Mucosa of rectum (tissue), 2 donors: ENCODE results near the gene NLGN1.

Experiments used
- H3K27ac ChIP-seq, 2 donors: one replicate each; pipeline ENCODE4 v1.7.0; 2013; ENCODE audit warnings: inconsistent platforms in 2 of 2, low read depth in 2 of 2, low read length in 2 of 2
- H3K27me3 ChIP-seq, 2 donors: one replicate each; pipeline ENCODE4 v1.7.0; 2013; ENCODE audit warnings: low read length in 2 of 2; ENCODE audit not compliant: control insufficient read depth in 2 of 2, insufficient read depth in 2 of 2
- H3K36me3 ChIP-seq, 2 donors: one replicate each; pipeline ENCODE4 v1.7.0; 2013; ENCODE audit warnings: low read length in 2 of 2; ENCODE audit not compliant: control insufficient read depth in 2 of 2, insufficient read depth in 2 of 2
- H3K4me1 ChIP-seq, 2 donors: one replicate each; pipeline ENCODE4 v1.7.0; 2013; ENCODE audit warnings: low read length in 2 of 2, mild to moderate bottlenecking in 1 of 2; ENCODE audit not compliant: control insufficient read depth in 2 of 2, insufficient read depth in 2 of 2
- H3K4me3 ChIP-seq, 2 donors: one replicate each; pipeline ENCODE4 v1.7.0; 2013; ENCODE audit warnings: low read length in 2 of 2
- H3K9ac ChIP-seq, 2 donors: one replicate each; pipeline ENCODE4 v1.7.0; 2013; ENCODE audit warnings: low read length in 2 of 2, low read depth in 1 of 2, mild to moderate bottlenecking in 1 of 2
- H3K9me3 ChIP-seq, 2 donors: one replicate each; pipeline ENCODE4 v1.7.0; 2013; ENCODE audit warnings: low read length in 2 of 2; ENCODE audit not compliant: control insufficient read depth in 2 of 2
- donor health status: healthy.
- donor health status: Normal muscosa, but diverticular disease.

Gene NLGN1

GRCh38 chr3:173396191-173397041 is 1.1 kb upstream of the NLGN1 start:
- Histone ChIP-seq H3K4me3 (peak overlapping the region; percentile 61 to 76), H3K9ac (peak overlapping the region in 1 of 2 donors; percentile 48), H3K27me3 (peaks cover 26 to 30% of the 10 kb centered on the region in 2 donors), H3K27ac (no peak overlapping the region), H3K36me3 (no peaks in the 10 kb centered on the region), H3K4me1 (peaks cover 6 to 15% of the 10 kb centered on the region in 2 donors), H3K9me3 (no peaks in the 10 kb centered on the region)

- no peaks in the 10 kb centered on the region for H3K36me3 ChIP-seq
- H3K27ac ChIP-seq = peak overlapping the region; percentile 40 to 55
- H3K4me3 ChIP-seq = peak overlapping the region; percentile 43 to 76
- peaks cover 26 to 30% of the 10 kb centered on the region in 2 donors for H3K27me3 ChIP-seq
- peak overlapping the region; percentile 24 for H3K9ac ChIP-seq
- no peaks in the 10 kb centered on the region for H3K9me3 ChIP-seq
- peaks cover 6 to 15% of the 10 kb centered on the region in 2 donors for H3K4me1 ChIP-seq
Measured at GRCh38 chr3:173398111-173398479, 551 bp downstream of the NLGN1 start.

GRCh38 chr3:173399044-173399443 is 1.5 kb downstream of the NLGN1 start:
- Histone ChIP-seq H3K9me3 (no peaks in the 10 kb centered on the region), H3K27ac (no peak overlapping the region), H3K9ac (no peak overlapping the region), H3K36me3 (no peaks in the 10 kb centered on the region), H3K4me3 (no peak overlapping the region), H3K27me3 (peaks cover 26 to 30% of the 10 kb centered on the region in 2 donors), H3K4me1 (peaks cover 6 to 15% of the 10 kb centered on the region in 2 donors)

GRCh38 chr3:173401369-173401768 is 3.8 kb downstream of the NLGN1 start:
- Histone ChIP-seq H3K27me3 (peaks cover 20 to 27% of the 10 kb centered on the region in 2 donors), H3K9me3 (no peaks in the 10 kb centered on the region), H3K4me1 (peaks cover 0 to 3% of the 10 kb centered on the region in 2 donors), H3K9ac (no peak overlapping the region), H3K36me3 (no peaks in the 10 kb centered on the region), H3K27ac (no peak overlapping the region), H3K4me3 (no peak overlapping the region)

- Histone ChIP-seq H3K36me3 (no peaks in the 10 kb centered on the region), H3K4me1 (no peaks in the 10 kb centered on the region), H3K27ac (no peak overlapping the region), H3K4me3 (no peak overlapping the region), H3K9ac (no peak overlapping the region), H3K9me3 (no peaks in the 10 kb centered on the region), H3K27me3 (peaks cover 11 to 19% of the 10 kb centered on the region in 2 donors)
Measured at GRCh38 chr3:173402656-173403055, 5.1 kb downstream of the NLGN1 start.

- no peaks in the 10 kb centered on the region for H3K4me1 ChIP-seq
- no peak overlapping the region for H3K4me3 ChIP-seq
Measured at GRCh38 chr3:173403376-173403775, 5.8 kb downstream of the NLGN1 start.

GRCh38 chr3:173404156-173404555 is 6.6 kb downstream of the NLGN1 start:
- Histone ChIP-seq H3K4me1 (no peaks in the 10 kb centered on the region), H3K9ac (no peak overlapping the region), H3K27me3 (peaks cover 3 to 5% of the 10 kb centered on the region in 2 donors), H3K4me3 (no peak overlapping the region), H3K9me3 (no peaks in the 10 kb centered on the region), H3K36me3 (no peaks in the 10 kb centered on the region), H3K27ac (no peak overlapping the region)

More at GRCh38 chr3:173403376-173403775, 5.8 kb downstream of the NLGN1 start:
- H3K27ac ChIP-seq = no peak overlapping the region
- H3K36me3 ChIP-seq = no peaks in the 10 kb centered on the region
- H3K9ac ChIP-seq = no peak overlapping the region
- H3K27me3 ChIP-seq = peaks cover 6 to 12% of the 10 kb centered on the region in 2 donors
- no peaks in the 10 kb centered on the region for H3K9me3 ChIP-seq

GRCh38 chr3:173410436-173410835 is 12.9 kb downstream of the NLGN1 start:
- Histone ChIP-seq H3K9ac (no peak overlapping the region), H3K27me3 (no peaks in the 10 kb centered on the region), H3K27ac (no peak overlapping the region), H3K4me1 (no peaks in the 10 kb centered on the region), H3K9me3 (no peaks in the 10 kb centered on the region), H3K36me3 (no peaks in the 10 kb centered on the region), H3K4me3 (no peak overlapping the region)

- H3K4me3 ChIP-seq = no peak overlapping the region
- H3K27ac ChIP-seq = no peak overlapping the region
- no peaks in the 10 kb centered on the region for H3K4me1 ChIP-seq
- no peak overlapping the region for H3K9ac ChIP-seq
- no peaks in the 10 kb centered on the region for H3K9me3 ChIP-seq
- no peaks in the 10 kb centered on the region for H3K27me3 ChIP-seq
- H3K36me3 ChIP-seq = no peaks in the 10 kb centered on the region
Measured at GRCh38 chr3:173410849-173411248, 13.3 kb downstream of the NLGN1 start.

- Histone ChIP-seq H3K9me3 (no peaks in the 10 kb centered on the region), H3K27me3 (no peaks in the 10 kb centered on the region), H3K36me3 (no peaks in the 10 kb centered on the region), H3K4me3 (no peak overlapping the region), H3K9ac (no peak overlapping the region), H3K27ac (no peak overlapping the region), H3K4me1 (no peaks in the 10 kb centered on the region)
Measured at GRCh38 chr3:173411375-173411973, 13.9 kb downstream of the NLGN1 start.
